Mammary epithelial cell (primary cell): Measurements from ENCODE around the gene FOXP3.
"Not testable (repeated sequence)": the region's sequence is repeated elsewhere in the genome, so short reads cannot be mapped to it uniquely, and the experiment has no call there.

Source experiments
- EZH2 ChIP-seq: IDR thresholded peaks from 2 replicates; pipeline ENCODE4 v1.6.1; 2012; ENCODE audit warnings: low read length, inconsistent platforms, borderline replicate concordance
- TF ChIP-seq, protein P1 (sequence below), 2 donors: IDR thresholded peaks in 1 of 2; conservative IDR thresholded peaks in 1 of 2; 2 replicates each; pipeline ENCODE4 v1.5.1; 2011 to 2012; ENCODE audit warnings: inconsistent platforms in 2 of 2, low read length in 2 of 2, mild to moderate bottlenecking in 2 of 2, control low read depth in 1 of 2, low read depth in 1 of 2; ENCODE audit not compliant: insufficient read depth in 1 of 2; ENCODE audit errors: extremely low read depth in 1 of 2

DNA sequence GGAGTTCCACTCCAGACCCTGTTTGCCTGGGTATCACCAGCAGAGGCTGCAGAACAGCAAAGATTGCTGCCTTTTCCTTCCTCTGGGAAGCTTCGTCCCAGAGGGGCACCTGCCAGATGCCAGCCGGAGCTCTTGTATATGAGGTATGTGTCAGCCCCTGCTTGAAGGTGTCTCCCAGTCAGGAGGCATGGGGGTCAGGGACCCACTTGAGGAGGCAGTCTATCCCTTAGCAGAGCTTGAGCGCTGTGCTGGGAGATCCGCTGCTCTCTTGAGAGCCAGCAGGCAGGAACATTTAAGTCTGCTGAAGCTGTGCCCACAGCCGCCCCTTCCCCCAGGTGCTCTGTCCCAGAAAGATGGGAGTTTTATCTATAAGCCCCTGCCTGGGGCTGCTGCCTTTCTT is 34.8 kb upstream of the FOXP3 start:
- TF ChIP-seq, protein P1, sequence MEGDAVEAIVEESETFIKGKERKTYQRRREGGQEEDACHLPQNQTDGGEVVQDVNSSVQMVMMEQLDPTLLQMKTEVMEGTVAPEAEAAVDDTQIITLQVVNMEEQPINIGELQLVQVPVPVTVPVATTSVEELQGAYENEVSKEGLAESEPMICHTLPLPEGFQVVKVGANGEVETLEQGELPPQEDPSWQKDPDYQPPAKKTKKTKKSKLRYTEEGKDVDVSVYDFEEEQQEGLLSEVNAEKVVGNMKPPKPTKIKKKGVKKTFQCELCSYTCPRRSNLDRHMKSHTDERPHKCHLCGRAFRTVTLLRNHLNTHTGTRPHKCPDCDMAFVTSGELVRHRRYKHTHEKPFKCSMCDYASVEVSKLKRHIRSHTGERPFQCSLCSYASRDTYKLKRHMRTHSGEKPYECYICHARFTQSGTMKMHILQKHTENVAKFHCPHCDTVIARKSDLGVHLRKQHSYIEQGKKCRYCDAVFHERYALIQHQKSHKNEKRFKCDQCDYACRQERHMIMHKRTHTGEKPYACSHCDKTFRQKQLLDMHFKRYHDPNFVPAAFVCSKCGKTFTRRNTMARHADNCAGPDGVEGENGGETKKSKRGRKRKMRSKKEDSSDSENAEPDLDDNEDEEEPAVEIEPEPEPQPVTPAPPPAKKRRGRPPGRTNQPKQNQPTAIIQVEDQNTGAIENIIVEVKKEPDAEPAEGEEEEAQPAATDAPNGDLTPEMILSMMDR (conservative IDR thresholded peaks at IDR 0.05 in 1 of 2, IDR thresholded peaks at IDR 0.05 in 1 of 2; ENCODE audit: extremely low read depth in 1 of 2, insufficient read depth in 1 of 2, low read depth in 1 of 2, low read length in 2 of 2) = not testable (repeated sequence)
- TF ChIP-seq EZH2 = not testable (repeated sequence)
